Ascending aorta (tissue), 2 donors: Measurements from ENCODE around the gene SSB. TPM values are rescaled to one million over a fixed set of nuclear protein-coding genes. Genes with fewer than 3 reads are reported as not detected.
"Not testable (repeated sequence)": the region's sequence is repeated elsewhere in the genome, so short reads cannot be mapped to it uniquely, and the experiment has no call there.

ENCODE experiments used
- DNase-seq, 2 donors: peaks; one replicate each; pipeline ENCODE4 v3.0.0-alpha.2; 2019; ENCODE audit warnings: low spot score in 2 of 2
- H3K27ac ChIP-seq, 2 donors: fragments of 200-600 bp; sonication (generic); one replicate each; pipeline ENCODE4 v1.5.1; 2016 to 2017; ENCODE audit warnings: mild to moderate bottlenecking in 1 of 2
- H3K27me3 ChIP-seq: fragments of 200-600 bp; sonication (generic); one replicate; pipeline ENCODE4 v1.5.1; 2017
- H3K36me3 ChIP-seq, 2 donors: fragments of 200-600 bp; sonication (generic); one replicate each; pipeline ENCODE4 v1.5.1; 2016
- H3K4me1 ChIP-seq, 2 donors: fragments of 200-600 bp; sonication (generic); one replicate each; pipeline ENCODE4 v1.5.1; 2016 to 2017; ENCODE audit warnings: mild to moderate bottlenecking in 1 of 2
- H3K4me3 ChIP-seq, 2 donors: fragments of 200-600 bp; sonication (generic); one replicate each; pipeline ENCODE4 v1.5.1; 2016 to 2017; ENCODE audit warnings: mild to moderate bottlenecking in 1 of 2
- H3K9me3 ChIP-seq, 2 donors: fragments of 200-600 bp; sonication (generic); one replicate each; pipeline ENCODE4 v1.5.1; 2016
- CTCF ChIP-seq, 3 experiments: fragments of 200-600 bp in 2 of 3; fragments of 450-650 bp in 1 of 3; sonication (generic) in 2 of 3; IDR thresholded peaks; one replicate each; pipeline ENCODE4 v1.5.1; 2016 to 2019; ENCODE audit warnings: antibody characterized with exemption in 3 of 3, mild to moderate bottlenecking in 1 of 3, moderate library complexity in 1 of 3
- intact Hi-C: fragments of 100-400 bp; cut with DNase I; formaldehyde crosslinking; loops from one replicate; pipeline ENCODE4 v1.15.1; 2023
- total RNA-seq: library from RNA; depleted of rRNA; stranded (reverse); fragments of >200 nt; gene quantifications from one replicate; pipeline ENCODE4 v1.1.0, GENCODE V29; 2016

The SSB gene
- total RNA-seq, 1 donor from 2014 or later = 42.6 TPM

GRCh38 chr2:169818241-169818640, 19.6 kb downstream of the SSB start:
- Histone ChIP-seq H3K36me3 (peaks cover 15 to 43% of the 10 kb centered on the region in 2 donors), H3K9me3 (no peaks in the 10 kb centered on the region), H3K27me3 (no peaks in the 10 kb centered on the region), H3K27ac (no peak overlapping the region), H3K4me3 (no peak overlapping the region), H3K4me1 (peaks cover 0 to 21% of the 10 kb centered on the region in 2 donors)
- intact Hi-C loops = no loop called here
- DNase-seq = no peak
- TF ChIP-seq CTCF (IDR thresholded peaks at IDR 0.05) = no peak

- Histone ChIP-seq H3K4me1 (peaks cover 0 to 24% of the 10 kb centered on the region in 2 donors), H3K9me3 (no peaks in the 10 kb centered on the region), H3K4me3 (no peak overlapping the region), H3K27me3 (no peaks in the 10 kb centered on the region), H3K27ac (peak overlapping the region; percentile 11 to 17), H3K36me3 (peaks cover 12 to 34% of the 10 kb centered on the region in 2 donors)
- no peak for DNase-seq
- intact Hi-C loops = no loop called here
- TF ChIP-seq CTCF (IDR thresholded peaks at IDR 0.05) = no peak
These were observed 20.4 kb downstream of the SSB start for GRCh38 chr2:169819106-169819505.

DNA sequence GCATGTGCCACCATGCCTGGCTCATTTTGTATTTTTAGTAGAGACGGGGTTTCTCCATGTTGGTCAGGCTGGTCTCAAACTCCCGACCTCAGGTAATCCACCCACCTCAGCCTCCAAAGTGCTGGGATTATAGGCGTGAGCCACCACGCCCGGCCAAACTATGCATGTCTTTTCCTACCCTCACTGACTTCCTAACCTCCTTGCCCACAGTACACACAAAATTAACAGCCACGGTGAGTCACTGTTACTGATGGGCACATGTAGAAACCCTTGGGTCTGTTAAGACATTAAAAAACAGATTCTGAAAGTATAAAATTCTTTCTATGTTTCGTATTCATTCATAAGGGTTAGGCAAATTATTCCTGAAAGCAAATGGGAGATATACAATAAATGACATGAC, 21.4 kb downstream of the SSB start:
- Histone ChIP-seq H3K27ac (peak overlapping the region; percentile 37 to 44), H3K36me3 (peaks cover 4 to 27% of the 10 kb centered on the region in 2 donors), H3K4me1 (peaks cover 0 to 25% of the 10 kb centered on the region in 2 donors)
- H3K4me3 ChIP-seq, DNase-seq, intact Hi-C loops, H3K27me3 ChIP-seq, H3K9me3 ChIP-seq: not testable (repeated sequence)

- no peak for TF ChIP-seq CTCF (IDR thresholded peaks at IDR 0.05)
- peak overlapping the region in 1 of 2 donors; percentile 44 for H3K4me3 ChIP-seq
- H3K36me3 ChIP-seq = peaks cover 0 to 9% of the 10 kb centered on the region in 2 donors
- peaks cover 0 to 31% of the 10 kb centered on the region in 2 donors for H3K4me1 ChIP-seq
- H3K27ac ChIP-seq = peak overlapping the region; percentile 42 to 63
- intact Hi-C loops = no loop called here
- DNase-seq = no peak
- no peaks in the 10 kb centered on the region for H3K27me3 ChIP-seq
- no peaks in the 10 kb centered on the region for H3K9me3 ChIP-seq
These were observed 23.4 kb downstream of the SSB start for GRCh38 chr2:169822036-169822435.

DNA sequence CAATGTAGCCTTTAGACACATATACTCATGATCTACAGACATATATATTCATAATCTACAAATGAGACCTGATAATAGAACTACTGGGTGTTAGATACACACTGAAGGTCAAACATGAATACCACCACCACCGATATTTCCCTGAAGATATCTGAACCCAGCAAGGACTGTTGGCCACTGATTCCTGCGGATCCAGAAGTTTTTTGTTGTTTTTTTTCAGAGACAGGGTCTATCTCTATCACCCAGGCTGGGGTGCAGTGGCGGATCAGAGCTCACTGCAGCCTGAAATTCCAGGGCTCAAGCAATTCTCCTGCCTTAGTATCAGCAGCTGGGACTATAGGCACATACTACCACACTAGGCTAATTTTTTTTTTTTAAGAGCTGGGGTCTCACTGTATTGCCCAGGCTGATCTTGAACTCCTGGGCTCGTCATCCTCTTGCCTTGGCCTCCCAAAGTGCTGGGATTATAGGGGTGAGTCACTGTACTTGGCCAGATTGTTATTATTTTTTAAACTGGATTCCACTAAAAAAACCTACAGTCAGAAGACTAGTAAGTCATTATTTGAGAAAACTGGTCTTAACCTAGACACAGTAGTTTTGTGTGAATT, 24.2 kb downstream of the SSB start:
- Histone ChIP-seq H3K36me3 (peaks cover 0 to under 1% of the 10 kb centered on the region in 2 donors), H3K4me3 (peak overlapping the region; percentile 70 to 81), H3K4me1 (peaks cover 0 to 32% of the 10 kb centered on the region in 2 donors), H3K27ac (peak overlapping the region; percentile 42 to 63), H3K27me3 (no peaks in the 10 kb centered on the region), H3K9me3 (no peaks in the 10 kb centered on the region)
- no peak for DNase-seq
- no peak for TF ChIP-seq CTCF (IDR thresholded peaks at IDR 0.05)
- intact Hi-C loops = no loop called here

- no peaks in the 10 kb centered on the region for H3K27me3 ChIP-seq
- H3K4me3 ChIP-seq = peak overlapping the region; percentile 70 to 81
- no peak for DNase-seq
- intact Hi-C loops = loop anchor here (1.0 to 2.0 kb wide), 4 partner anchors 16 to 105 kb away; no protein-coding TSS in a partner anchor
- TF ChIP-seq CTCF (IDR thresholded peaks at IDR 0.05) = no peak
- H3K9me3 ChIP-seq = no peaks in the 10 kb centered on the region
- H3K27ac ChIP-seq = peak overlapping the region; percentile 85 to 86
- peaks cover 0 to 32% of the 10 kb centered on the region in 2 donors for H3K4me1 ChIP-seq
- no peaks in the 10 kb centered on the region for H3K36me3 ChIP-seq
These were observed 25.3 kb downstream of the SSB start for GRCh38 chr2:169823996-169824372.
